ENCODE results near the gene ACSF3.

DNA sequence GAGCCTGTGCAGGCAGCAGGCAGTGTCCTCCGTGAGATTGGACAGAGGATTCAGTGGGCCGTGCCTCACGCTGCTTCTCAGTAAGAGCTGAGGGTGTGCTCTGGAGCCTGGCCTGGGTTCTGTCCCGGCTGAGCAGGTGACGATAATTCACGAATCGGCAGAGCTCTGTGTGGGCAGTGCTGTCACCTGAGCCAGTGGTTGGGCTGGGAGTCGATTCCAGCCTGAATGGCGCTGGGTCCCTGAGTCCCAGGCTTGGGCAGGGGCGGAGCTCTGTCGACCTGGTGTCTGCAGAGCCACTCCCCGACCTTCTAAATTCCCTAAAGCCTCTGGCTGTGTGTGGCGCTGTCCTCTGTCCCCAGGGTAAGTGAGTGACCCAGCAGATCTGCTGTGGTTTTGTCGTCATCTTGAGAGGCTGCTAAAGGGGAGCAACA lies 8.4 kb downstream of the ACSF3 start:
- no peak for TF ChIP-seq POLR2A (IDR thresholded peaks at IDR 0.05)
- TF ChIP-seq EP300 (IDR thresholded peaks at IDR 0.05), result no peak
- TF ChIP-seq CTCF (IDR thresholded peaks at IDR 0.05), result no peak
- no peak for TF ChIP-seq POLR2AphosphoS5 (IDR thresholded peaks at IDR 0.05)
